ENCODE data around the gene ADAMTS2. TPM values are rescaled to one million over a fixed set of nuclear protein-coding genes. Genes with fewer than 3 reads are reported as not detected.

ADAMTS2 gene
- total and polyA plus RNA-seq, 10 donors = 4.0 to 101 (median 47.5) TPM

DNA sequence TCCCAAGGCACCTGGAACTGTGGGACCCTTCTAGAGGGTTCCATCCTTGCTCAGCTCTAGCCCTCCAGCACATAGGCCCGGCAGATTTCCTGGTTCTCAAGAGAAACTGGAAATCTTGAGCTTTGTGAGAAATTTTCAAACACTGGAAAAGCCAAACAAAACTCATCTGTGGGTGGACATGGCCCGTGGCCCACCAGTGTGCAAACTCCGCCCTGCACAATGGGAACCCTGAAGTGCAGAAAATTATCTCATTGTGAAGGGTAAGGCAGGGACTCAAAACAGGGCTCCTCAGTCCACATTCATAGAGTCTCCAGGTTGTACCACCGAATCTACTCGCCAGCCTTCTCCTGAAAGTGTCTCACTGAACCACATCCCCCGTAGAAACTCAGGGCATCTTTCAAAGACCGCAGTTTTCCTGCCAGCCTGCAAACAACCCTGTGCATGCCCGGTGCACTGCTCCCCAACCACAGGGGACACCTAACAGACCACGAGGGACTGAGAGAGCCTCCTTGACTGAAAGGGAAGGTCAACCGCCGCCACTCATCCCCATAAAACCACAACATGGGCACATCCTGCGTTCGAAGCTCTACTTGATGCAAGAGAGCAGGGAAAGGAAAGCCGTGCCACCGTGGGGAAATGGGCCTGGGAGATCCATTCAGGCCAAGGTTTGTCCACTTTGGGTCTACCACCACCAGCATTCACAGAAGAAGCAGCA is 18.1 kb downstream of the ADAMTS2 start:
- no peaks in the 10 kb centered on the region for H3K9me3 ChIP-seq
- no peak for TF ChIP-seq POLR2AphosphoS5 (IDR thresholded peaks at IDR 0.05)
- no peak for TF ChIP-seq POLR2A (IDR thresholded peaks at IDR 0.05)
- TF ChIP-seq, protein P1, sequence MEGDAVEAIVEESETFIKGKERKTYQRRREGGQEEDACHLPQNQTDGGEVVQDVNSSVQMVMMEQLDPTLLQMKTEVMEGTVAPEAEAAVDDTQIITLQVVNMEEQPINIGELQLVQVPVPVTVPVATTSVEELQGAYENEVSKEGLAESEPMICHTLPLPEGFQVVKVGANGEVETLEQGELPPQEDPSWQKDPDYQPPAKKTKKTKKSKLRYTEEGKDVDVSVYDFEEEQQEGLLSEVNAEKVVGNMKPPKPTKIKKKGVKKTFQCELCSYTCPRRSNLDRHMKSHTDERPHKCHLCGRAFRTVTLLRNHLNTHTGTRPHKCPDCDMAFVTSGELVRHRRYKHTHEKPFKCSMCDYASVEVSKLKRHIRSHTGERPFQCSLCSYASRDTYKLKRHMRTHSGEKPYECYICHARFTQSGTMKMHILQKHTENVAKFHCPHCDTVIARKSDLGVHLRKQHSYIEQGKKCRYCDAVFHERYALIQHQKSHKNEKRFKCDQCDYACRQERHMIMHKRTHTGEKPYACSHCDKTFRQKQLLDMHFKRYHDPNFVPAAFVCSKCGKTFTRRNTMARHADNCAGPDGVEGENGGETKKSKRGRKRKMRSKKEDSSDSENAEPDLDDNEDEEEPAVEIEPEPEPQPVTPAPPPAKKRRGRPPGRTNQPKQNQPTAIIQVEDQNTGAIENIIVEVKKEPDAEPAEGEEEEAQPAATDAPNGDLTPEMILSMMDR (IDR thresholded peaks at IDR 0.05 in 8 of 11, conservative IDR thresholded peaks at IDR 0.05 in 3 of 11) = no peak
- no peak overlapping the region for H3K4me3 ChIP-seq
- H3K36me3 ChIP-seq = no peaks in the 10 kb centered on the region
- peaks cover 0 to 7% (median 0%) of the 10 kb centered on the region in 6 donors for H3K4me1 ChIP-seq
- WGBS, 5 donors = 74 to 88% (median 81%) methylated on average over 15 of the region's 15 CpGs
- intact Hi-C loops (cut with DNase I; ENCODE audit: low total_unique reads) = no loop called here
- no peak overlapping the region for H3K27ac ChIP-seq
- peak; percentile 44 for DNase-seq
- peaks cover 0 to 40% (median 0%) of the 10 kb centered on the region in 7 donors for H3K27me3 ChIP-seq (replicated peaks in 1 of 7)

DNA sequence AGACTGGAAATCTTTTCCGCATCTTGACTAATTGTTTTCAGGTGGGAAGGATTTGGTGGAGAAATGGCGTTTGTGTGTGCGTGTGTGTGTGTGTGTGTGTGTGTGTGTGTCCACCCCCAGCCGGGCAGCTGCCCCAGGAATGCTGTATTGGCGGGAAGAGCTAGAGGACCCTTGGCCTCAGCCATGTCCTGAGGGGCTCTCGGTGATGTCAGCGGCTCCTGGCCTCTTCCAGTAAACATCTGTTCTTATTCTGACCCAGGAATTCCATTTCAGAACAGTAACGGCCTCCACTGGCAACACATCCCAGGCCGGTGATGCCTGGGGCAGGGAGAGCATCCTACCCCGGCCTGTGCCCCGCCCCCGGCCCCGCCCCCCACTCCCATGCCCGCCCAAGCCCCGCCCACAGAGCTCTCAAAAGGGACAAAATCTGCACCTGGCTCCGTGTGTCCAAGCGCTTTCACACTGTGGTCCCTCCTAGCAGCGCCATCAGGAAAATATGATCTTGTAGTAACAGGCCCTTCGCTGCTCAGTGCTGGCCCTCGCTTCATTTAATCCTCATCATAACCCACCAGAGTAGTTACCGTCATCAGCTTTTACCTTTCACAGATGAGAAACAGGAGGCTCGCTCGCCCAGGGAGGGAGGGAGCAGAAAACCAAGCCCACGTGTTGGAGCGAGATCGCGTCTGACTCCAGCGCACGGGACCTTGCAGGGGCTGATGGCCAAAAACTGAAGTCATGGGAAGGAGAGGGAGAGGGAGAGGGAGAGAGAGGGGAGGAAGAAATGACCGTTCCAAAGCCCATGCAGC is 18.9 kb downstream of the ADAMTS2 start:
- peak; percentile 47 for DNase-seq
- peaks cover 0 to 48% (median 0%) of the 10 kb centered on the region in 7 donors for H3K27me3 ChIP-seq (replicated peaks in 1 of 7)
- no peak overlapping the region for H3K27ac ChIP-seq
- no peak overlapping the region for H3K4me3 ChIP-seq
- H3K9me3 ChIP-seq = no peaks in the 10 kb centered on the region
- H3K4me1 ChIP-seq = no peaks in the 10 kb centered on the region
- H3K36me3 ChIP-seq = no peaks in the 10 kb centered on the region
- intact Hi-C loops (cut with DNase I; ENCODE audit: low total_unique reads) = no loop called here
- WGBS, 5 donors = 47 to 81% (median 57%) methylated on average over 24 to 30 of the region's 30 CpGs
- TF ChIP-seq POLR2A (IDR thresholded peaks at IDR 0.05) (no peak), POLR2AphosphoS5 (IDR thresholded peaks at IDR 0.05) (no peak)
- TF ChIP-seq, protein P1 (IDR thresholded peaks at IDR 0.05 in 8 of 11, conservative IDR thresholded peaks at IDR 0.05 in 3 of 11) = no peak

DNA sequence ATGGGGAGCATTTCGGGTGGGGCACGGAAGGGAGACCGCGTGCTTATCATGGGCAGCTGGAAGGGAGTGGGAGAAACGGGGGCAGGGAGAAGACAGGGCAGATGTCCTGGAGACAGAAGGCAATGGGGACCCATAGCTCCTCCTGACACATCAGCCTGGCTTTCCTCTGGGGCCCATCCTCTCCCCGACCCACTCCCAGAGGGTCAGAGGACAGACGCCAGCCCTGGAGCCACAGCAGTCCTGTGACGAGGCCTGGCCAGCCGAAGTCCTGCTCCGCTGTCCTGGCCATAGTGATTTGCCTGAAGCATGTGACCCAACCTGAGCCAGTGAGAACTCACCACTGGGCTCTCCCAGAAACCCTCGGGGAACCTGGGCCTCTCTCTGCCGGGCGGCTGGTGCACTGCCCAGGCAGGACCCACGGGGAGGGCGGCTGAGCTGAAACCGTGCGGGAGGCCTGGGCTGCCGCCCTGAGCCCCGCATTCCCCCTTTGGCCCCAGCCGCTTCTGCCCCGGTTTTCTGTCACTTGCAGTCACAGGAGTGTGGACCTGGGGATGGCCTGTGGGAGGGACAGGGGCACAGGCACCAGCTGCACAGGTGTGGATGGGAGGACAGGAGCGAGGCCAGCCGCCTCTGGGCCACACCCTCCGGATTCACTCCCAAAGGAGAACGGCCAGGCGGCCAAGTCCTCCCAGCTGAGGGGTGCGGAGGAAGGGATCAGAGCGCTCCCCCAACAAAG is 19.8 kb downstream of the ADAMTS2 start:
- H3K9me3 ChIP-seq = no peaks in the 10 kb centered on the region
- no peak overlapping the region for H3K27ac ChIP-seq
- WGBS, 5 donors = 84 to 95% (median 91%) methylated on average over 13 to 28 of the region's 28 CpGs
- no peak overlapping the region for H3K4me3 ChIP-seq
- H3K27me3 ChIP-seq (replicated peaks in 1 of 7) = peaks cover 0 to 47% (median 0%) of the 10 kb centered on the region in 7 donors
- peak; percentile 61 for DNase-seq
- no peaks in the 10 kb centered on the region for H3K4me1 ChIP-seq
- intact Hi-C loops (cut with DNase I; ENCODE audit: low total_unique reads) = no loop called here
- H3K36me3 ChIP-seq = no peaks in the 10 kb centered on the region
- TF ChIP-seq POLR2A (IDR thresholded peaks at IDR 0.05) (no peak), POLR2AphosphoS5 (IDR thresholded peaks at IDR 0.05) (no peak)
- TF ChIP-seq, protein P1 (IDR thresholded peaks at IDR 0.05 in 8 of 11, conservative IDR thresholded peaks at IDR 0.05 in 3 of 11) = no peak
